Activated naive CD4-positive, alpha-beta T cell treated with Interleukin-2 at 50 U/mL for 16 hours (primary cell): ENCODE measurements around the gene ASB4.
"Not testable (repeated sequence)": the region's sequence is repeated elsewhere in the genome, so short reads cannot be mapped to it uniquely, and the experiment has no call there.

ENCODE experiments used
- DNase-seq: peaks from one replicate; pipeline ENCODE4 v3.0.0-alpha.2; 2020

ASB4 gene

DNA sequence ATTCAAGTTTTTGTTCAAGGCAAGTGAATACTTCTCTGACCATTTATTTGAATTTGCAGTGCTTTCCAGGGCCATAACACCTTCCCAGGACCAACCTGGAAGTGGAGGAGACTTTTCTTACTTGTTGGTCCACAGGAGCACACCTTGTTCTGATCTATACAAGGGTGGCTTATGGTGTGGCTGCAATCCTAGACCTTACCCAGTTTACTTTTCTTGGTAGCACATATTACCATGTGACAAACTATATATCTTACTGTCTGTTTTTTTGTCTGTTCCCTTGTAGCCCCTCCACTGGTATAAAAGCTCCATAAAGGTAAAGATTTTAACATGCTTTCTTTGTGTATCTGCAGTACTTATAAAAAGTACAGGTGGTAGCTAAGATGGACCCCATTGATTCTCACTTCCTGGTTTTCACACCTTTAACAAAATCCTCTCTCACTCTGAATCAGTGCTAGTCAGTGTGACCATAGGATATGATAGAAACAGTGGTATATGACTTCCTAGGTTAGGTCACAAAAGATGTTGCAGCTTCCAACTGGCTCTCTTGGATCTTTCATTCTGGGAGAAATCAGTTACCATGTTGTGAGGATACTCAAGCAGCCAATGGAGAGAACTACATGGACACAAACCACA is 5.6 kb upstream of the ASB4 start:
- no peak for DNase-seq

DNA sequence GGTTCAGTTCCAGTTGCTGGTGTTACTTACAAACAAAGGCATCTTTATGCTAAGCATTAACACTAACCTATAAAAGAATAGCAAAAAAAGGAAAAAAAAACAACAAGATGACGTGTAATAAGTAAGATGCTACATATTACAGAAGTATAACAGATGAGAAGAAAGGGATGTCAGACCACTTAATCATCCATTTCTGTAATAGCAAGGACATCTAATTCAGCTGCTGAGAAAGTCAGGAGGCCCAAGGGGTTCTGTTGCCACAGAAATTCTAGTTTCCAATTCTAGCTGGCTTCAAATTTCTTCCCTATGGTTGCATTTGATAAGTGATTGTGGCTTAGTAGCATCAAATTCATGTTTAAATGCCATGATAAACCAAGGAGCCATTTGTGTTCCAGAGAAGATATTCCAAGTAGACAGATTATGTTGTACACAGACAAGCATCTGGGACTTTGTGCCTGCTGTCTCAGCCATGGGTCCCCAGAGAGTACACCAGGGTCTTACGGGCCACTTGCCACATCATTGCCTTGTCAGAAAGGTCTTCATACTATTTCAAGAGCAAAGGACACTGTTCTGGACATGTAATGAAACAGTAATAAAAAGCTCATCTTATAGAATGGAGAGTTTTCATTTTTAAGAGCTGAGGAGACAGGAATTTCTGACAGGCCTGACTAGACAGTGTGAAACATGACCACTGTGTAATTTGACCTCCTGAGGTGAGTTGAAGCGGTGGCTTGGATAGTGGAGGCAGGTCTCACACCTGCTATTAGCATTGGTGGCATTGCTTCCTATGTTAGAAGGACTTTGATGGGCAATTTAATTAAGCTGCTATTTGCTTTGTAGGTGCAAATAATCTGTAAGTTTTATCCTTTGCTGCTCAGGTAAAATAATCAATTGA is 4.2 kb upstream of the ASB4 start:
- no peak for DNase-seq

DNA sequence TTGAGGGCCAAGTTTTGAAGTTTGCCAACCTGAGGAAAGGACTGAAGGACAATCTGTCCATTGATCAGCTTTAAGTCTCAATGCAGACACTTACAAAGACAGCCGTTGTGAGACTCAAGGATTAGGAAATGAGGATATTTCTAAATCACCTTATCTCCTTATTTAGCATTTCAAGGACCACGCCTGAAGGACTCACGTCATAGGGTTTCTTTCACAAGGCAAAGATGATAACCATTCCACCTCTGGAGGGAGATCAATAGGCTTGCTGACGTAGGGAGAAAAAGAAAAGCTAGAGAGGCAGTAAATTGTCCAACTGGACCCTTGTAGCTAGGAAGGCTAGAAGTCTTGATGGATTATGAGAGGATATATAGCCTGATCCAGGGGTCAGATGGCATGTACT is 3.3 kb upstream of the ASB4 start:
- DNase-seq, result no peak

DNA sequence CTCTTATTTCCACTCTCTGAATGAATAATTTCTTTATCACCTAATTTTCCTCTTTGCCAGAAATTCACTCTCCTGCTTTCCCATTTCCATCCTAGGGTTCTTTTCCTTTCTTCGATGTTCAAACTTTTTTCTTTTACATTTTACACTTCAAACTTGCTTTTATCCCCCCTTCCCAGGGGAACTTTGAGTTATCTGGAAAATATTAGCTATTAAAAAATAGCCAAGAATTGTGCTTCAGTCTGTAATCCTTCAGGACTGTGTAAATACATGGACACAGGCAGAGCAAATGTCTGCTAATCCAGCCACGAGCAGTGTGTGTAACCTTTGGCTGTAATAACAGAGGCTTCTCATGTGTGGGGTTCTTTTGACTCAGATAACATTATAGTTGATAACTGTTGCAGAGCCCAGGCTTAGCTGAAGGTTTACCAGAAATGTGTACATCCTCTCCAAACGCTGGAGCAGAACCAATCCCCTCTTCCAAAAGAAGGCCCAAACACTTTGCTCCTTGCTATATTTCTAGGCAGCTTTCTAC is 4.6 kb downstream of the ASB4 start:
- no peak for DNase-seq

DNA sequence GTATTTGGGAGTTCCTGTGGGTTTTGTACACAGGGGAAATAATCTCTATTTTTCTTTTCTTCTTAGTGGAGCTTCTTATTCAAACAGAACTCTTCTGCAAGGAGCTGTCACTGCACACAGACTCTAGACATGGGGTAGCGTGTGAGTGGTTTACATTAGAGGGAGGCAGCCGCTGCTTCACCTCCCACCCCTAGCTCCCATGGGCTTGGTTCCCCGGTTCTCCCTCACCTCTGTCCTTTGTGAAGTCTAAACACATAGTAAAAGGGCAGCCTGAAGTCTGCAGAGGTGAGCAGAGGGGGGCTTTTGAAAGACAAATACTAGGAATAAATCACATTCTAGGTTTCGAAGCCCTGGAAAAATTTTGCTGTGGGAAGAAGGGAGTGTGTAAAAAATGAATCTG is 5.5 kb downstream of the ASB4 start:
- no peak for DNase-seq

DNA sequence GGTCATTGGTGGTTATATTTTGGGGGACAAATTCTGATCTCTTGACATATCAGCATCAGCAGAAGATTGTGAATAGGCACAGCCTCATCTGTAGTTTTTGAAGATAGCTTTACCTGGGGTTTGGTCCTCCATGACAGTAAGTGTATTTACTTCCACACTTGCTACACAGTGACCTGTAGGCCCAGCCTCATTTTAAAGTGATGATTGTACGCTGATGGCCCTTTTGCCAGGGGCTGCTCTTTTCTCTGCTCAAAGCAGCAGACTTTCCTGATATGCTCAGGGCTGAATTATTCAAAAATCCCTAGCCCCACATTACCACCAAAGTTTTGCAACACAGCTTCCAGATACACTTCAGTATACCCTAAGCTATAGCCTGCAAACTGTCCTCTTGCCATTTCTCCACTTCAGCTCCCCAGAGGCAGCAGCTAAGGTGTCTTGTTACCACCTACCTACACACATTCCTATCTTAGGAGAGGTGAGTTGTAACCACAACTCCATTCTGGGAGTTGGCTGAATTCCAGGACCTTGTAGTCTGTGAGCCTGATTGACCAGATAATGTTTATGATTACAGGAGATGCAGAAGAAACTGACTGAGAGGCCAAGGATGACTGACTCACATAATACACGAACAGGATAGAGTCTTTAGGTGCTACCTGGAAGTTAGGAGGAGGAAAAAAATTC is 6.0 kb downstream of the ASB4 start:
- DNase-seq, result no peak

DNA sequence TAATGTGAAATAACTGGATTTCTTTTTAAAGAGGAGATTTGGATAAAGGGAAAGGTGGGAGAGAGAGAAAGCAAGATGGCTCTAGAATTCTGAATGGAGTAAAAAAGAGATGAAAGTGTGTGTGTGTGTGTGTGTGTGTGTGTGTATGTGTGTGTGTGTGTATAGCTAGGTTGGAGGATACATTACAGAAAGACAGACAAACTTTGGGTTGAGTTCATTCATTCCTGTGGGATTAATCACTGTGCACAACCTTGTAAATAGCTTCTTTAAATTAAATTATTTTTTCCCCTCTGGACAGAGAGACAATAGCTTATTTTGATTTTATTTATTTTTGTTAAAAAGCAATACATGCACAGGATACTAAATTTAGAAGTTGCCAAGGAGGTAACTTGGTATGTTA is 7.5 kb downstream of the ASB4 start:
- no peak for DNase-seq

DNA sequence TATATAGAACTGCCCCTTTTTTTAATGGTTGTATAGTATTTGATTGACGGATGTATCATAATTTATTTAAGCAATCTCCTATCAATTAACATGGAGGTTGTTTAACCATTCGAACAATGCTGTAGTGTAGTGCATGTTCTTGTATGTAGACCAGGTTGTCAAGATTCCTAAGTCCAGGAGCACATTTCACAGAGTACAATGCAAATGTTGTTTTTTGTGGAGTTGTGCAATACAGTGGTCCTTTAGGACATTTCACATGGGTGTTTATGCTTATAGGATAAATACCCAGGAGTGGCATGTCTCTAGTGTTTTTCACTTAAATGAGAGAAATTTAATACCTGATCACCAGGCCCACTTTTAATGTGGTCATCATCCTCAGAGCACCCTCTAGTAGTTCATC is 8.1 kb downstream of the ASB4 start:
- no peak for DNase-seq

DNA sequence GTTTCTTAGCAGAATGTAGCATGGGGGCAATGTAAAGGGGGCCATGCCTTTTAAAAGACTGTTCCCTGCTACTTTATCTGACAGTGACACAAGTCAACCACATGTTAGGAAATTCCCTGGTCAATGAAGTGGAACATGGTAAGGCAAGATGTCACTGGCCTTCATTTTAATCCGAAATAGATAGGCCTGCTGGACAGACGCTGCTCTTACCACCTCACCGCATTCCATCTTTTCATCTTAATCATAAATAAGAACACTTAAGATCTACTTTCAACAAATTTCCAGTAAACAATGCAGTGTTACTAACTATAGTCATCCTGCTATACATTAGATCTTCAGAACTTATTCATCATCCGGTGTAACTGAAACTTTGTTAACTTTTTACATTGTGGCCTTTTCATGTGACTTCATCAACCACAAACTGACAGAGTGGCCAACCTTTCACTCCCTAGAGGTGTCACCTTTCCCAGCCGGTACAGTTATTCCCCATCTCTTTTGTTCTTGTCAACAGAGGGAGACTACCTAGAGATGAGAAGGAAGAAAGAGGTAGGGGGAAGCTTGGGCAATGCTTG is 15.6 kb downstream of the ASB4 start:
- DNase-seq, result no peak

DNA sequence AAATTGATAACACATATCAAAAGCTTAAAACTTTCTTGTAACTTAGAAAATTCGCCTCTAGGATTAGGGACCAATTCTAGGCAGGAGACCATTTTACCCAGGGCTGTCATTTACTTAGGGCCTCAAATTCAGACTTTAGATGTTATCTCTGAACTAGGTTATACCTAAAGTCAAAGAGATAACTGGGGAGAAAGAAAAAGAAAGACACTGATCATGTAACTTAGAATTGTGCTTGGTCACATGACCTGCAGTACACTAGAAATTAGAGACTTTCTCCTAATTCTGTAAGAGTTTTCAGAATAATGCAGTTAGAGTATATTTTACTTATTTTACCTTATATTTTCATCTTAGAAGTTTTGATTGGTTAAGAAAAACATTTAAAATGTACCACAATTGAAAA is 16.7 kb downstream of the ASB4 start:
- no peak for DNase-seq

DNA sequence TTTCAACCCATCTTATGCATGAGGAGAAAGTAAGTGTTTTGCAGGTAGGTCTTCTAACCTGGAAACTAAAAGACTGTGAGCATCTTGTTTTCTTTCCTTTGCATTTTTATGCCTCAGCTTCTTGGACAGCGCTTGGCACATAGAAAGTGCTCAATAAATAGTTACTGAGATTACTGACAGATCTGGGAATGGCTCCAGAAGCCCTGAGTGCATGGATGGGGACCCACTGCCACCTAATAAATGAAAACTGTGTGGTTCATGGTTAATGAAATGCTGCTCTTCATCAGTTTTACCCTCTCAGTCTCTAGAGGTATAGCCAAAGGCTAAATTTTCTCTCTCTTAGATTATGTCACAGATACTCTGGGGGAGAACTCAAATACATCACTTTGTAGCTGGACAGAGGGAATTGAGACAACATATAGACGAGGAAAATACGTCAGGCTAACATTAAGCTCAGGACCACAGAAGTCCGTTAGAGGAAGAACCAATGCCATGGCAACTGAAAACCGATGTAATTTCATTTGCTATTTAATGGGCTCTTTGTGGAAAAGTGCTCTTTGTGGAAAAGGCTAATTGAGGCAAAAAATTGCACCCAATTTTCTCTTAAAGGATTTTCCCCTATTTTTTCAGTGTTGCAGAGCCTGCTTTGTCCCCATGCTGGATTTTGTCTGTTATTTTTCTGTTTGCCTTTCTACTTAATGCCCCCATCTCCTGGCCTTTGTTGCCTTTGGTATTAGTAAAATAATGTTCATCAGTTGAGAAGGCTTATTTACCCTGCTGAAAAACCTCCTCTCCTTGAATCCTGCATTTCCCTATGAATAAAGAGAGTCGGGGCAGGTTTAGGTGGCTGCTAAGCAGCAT is 17.8 kb downstream of the ASB4 start:
- no peak for DNase-seq

DNA sequence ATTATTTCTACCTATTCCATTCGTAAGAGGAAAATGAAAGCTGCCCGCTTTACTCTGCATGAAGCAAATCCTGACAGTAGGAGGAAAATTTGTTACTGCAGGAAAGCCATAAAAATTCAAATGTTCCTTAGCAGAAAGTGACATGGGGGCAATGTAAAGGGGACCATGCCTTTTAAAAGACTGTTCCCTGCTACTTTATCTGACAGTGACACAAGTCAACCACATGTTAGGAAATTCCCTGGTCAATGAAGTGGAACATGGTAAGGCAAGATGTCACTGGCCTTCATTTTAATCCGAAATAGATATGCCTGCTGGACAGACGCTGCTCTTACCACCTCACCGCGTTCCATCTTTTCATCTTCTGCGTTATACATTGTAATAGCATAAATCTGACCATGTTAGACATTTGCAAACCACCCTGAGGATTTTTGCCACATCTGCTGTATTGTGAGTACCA is 18.4 kb downstream of the ASB4 start:
- DNase-seq, result not testable (repeated sequence)

DNA sequence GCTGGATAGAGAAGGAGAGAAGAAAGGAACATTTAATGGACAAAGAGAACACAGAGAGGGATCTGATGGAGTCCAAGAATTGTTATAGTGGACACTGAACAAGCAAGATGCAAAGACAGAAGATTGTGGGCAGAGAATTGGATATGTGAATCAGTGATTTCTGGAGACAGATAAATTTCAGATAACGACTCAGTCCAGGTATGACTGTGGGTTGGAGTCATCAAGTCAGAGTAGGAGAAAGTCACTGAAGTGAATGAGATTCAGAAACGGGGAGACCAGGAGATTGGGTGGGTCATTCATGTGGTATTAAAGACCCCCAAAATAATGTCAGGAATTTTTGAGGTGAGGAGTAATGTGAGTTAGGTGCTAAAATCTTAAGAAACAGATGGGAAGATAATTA is 23.0 kb downstream of the ASB4 start:
- DNase-seq, result no peak

DNA sequence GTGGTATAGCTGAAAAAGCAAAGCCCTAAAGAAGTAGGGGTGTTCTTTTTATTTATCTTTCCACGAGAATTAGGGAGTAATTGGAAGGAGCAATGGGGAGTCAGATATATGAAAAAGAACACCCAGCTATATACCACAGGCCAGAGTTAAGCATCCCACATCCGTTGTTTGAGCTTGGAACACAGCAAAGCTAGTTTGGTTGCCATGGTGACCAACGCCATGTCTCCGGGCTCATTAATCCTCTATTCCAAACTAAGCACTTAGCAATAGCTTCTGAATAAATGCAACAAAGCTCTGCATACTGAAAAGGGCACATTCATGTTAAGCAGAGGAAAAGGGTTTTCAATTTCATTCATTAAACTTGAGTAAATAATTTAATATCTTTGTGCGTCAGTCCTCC is 23.5 kb downstream of the ASB4 start:
- DNase-seq, result no peak

DNA sequence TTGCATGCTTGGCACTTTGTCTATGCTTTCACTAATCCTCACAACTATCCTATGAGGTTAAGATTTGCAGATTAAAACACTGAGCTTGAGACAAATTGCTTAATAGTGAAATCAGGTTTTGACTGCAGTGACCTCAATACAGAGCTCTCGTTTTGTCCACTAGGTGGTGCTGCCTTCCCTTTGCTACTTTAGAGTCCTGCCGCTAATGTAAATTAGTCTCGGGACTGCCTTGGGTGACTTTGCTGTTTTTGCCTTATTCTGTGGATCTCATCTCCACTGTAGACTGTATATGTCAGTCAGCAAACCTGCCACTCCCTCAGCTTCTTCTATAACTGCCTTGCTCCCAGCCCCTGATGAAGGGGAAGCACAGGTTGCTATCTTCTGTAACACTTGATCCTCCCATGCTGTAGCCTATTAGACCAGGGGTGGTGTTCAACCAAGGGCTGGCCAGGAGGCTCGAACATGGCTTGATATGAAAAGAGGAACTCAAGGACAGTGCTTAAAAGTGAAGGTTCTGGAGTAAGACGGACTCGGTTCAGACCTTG is 26.0 kb downstream of the ASB4 start:
- peak; percentile 42 for DNase-seq

DNA sequence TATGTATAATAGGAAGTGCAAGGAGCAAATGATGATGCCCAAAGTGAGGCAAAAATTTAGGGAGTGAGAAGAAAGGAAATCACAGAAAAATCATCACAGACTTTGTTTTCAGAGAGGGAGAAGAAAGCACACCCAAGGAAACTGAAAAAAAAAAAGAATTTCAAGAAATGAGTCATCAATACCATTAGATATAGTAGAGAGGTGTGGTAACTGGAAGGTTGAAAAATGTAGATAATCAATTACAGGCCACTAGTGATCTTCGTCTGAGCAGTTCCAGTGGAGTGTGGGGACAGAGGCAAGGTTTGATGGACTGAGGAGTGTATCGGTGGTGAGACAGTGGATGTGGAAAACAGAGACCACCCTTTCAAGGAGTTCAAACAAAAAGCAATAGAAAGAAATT is 31.7 kb downstream of the ASB4 start:
- no peak for DNase-seq

DNA sequence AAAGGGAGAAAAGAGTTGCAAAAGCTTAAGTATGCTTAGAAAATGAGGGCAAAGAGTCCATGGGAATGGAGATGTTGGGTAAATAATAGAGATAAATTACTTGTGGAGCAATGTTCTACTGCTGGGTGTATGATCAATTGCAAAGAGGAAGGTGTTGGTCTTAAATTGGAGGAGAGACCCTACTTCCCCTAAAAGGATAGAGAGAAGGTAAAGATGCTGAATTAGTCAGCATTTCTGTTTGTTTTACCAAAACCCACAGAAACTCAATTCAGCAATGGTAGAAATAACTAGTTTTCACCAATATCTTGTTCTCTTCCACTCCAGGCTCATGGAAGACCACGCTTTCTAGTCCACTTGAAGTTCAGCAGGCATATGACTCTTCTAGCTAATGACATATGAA is 32.1 kb downstream of the ASB4 start:
- DNase-seq, result no peak

DNA sequence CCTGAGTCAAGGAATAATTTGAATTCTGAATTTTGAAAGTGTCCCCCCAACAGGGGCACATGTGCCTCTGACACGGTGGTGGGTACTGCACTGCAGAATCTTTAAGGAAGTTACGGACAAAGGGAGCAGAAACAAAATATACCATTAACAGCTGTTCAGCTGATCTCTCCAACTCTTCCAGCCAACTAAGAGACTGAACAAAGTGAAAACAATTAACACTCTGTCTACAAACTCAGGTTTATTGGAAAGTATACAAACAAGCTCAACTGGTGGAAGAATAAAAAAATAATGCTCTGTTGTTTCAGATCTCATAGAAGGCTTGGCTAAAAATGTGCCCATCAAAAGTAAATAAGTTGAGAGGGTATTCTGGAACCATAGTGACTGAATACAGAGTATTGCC is 34.4 kb downstream of the ASB4 start:
- DNase-seq, result no peak

DNA sequence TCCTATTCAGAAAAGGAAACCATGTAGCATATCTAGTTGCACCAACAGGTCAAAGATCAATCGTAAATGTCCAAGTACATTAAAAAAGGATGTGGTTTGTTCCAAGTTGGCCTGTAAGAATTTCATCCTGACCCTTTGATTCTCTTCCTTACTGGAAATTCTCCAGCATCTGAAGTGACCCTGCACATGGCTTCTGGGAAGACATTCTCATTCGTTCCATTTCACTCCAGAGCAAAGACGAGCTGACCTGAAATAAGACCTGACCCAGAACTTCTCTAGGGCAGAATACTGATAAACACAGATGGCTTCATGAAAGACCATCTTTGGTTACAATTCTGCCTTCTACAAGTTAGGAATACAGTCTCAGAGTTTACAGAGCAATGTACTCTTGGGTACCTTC is 39.8 kb downstream of the ASB4 start:
- DNase-seq, result no peak

DNA sequence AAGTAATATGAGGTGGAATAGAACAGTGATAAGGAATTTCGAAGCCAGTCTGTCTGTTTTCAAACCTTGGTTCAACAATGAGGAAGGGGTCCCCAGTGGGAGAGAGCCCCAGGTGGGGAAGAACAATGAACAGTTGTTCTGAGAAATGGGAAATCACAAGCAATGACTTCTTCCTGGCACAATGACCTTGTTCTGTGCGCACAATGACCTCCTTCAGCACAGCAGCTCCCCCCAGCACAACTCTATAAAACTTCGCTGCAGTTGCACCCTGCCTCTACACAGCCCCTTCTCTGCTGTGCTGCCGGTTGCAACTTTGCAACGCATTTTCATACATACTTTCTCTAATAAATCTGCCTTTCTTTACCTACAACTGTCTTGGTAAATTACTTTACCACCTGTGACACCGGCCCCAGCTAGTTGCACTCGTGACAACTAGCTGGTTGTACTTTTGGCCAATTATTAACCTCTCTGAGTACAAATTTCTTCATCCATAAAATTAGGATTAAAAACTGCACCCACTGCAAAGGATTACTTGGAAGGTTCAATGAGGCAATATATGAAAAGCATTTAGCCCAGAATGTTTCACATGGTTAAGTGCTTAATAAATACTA is 40.5 kb downstream of the ASB4 start:
- DNase-seq, result no peak

DNA sequence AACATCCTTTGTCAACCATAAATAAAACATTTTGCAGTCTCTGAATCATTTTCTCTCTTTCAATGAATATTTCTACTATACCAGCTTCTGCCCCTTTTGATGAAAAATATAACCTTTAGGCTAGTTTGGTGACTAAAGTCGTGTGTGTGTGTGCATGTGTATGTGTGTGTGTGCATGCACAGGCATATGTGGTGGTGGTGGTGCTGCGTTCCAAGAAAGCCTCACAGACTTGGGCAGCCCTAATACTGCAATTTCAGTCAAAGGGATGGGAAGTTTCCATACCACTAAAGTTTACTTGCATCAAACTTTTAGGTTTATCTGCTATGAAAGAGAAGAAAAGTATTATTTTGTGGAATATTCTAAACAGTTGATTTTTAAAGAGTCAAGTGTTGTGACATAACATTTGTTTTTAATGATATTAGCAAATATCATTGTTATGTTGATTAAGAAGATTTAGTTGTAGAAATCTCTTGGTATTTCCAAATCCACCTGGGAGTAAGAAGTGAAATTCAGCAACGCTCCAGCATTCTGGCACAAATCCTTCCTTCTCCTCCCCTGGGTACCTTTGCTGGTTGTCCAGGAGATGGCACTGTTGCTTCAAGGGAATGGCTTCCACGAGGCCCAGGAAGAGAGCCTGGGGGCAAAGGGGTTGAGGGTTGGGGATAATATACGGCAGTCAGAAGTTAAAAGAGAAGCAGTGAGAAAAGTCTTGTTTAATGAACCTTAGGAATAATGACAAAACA is 41.5 kb downstream of the ASB4 start:
- no peak for DNase-seq
